ENCODE results near the gene DLK1. TPM values are rescaled to one million over a fixed set of nuclear protein-coding genes. Genes with fewer than 3 reads are reported as not detected.

Gene DLK1
- total and polyA plus RNA-seq, 8 donors = 7.7 to 65.5 (median 15.2) TPM

DNA sequence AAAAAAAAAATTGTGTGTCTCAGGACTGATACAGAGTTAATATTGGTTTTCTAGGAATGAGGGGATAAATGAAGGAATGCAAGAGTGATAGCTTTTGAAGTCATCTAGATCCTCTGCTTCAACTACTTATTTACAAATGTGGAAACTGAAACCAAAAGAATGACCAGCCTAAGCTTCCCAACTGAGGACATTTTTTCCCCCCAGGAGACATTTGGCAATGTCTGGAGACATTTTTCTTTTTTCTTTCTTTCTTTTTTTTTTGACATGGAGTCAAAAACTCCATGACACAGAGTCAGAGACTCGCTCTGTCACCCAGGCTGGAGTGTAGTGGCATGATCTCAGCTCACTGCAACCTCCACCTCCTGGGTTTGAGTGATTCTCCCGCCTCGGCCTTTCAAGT is 15.3 kb downstream of the DLK1 start:
- no peak overlapping the region for H3K4me3 ChIP-seq
- no peaks in the 10 kb centered on the region for H3K4me1 ChIP-seq
- no peaks in the 10 kb centered on the region for H3K9me3 ChIP-seq
- TF ChIP-seq, protein P1, sequence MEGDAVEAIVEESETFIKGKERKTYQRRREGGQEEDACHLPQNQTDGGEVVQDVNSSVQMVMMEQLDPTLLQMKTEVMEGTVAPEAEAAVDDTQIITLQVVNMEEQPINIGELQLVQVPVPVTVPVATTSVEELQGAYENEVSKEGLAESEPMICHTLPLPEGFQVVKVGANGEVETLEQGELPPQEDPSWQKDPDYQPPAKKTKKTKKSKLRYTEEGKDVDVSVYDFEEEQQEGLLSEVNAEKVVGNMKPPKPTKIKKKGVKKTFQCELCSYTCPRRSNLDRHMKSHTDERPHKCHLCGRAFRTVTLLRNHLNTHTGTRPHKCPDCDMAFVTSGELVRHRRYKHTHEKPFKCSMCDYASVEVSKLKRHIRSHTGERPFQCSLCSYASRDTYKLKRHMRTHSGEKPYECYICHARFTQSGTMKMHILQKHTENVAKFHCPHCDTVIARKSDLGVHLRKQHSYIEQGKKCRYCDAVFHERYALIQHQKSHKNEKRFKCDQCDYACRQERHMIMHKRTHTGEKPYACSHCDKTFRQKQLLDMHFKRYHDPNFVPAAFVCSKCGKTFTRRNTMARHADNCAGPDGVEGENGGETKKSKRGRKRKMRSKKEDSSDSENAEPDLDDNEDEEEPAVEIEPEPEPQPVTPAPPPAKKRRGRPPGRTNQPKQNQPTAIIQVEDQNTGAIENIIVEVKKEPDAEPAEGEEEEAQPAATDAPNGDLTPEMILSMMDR (IDR thresholded peaks at IDR 0.05) = no peak
- FAIRE-seq = no peak
- no peaks in the 10 kb centered on the region for H3K27me3 ChIP-seq
- no peak for ATAC-seq
- no peak for DNase-seq
- intact Hi-C loops (cut with DNase I) = no loop called here
- WGBS, 2 donors = 60 to 61% methylated on average over 3 of the region's 3 CpGs
- no peaks in the 10 kb centered on the region for H3K36me3 ChIP-seq
- H3K27ac ChIP-seq = no peak overlapping the region

DNA sequence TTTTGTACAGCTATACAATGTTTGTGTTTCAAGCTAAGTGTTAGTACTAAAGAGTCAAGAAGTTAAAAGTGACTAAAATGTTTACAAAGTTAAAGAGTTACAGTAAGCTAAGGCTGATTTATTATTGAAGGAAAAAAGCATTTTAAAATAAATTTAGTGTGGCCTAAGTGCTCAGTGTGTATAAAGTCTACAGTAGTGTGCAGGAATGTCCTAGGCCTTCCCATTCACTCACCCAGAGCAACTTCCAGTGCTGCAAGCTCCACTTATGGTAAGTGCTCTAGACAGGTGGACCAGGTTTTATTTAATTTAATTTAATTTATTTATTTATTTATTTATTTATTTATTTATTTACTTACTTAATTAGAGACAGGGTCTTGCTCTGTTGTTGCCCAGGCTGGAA is 19.6 kb downstream of the DLK1 start:
- intact Hi-C loops (cut with DNase I) = no loop called here
- no peak for DNase-seq
- Histone ChIP-seq H3K27me3 (no peaks in the 10 kb centered on the region), H3K4me1 (no peaks in the 10 kb centered on the region), H3K27ac (no peak overlapping the region), H3K9me3 (no peaks in the 10 kb centered on the region), H3K36me3 (no peaks in the 10 kb centered on the region), H3K4me3 (no peak overlapping the region)
- ATAC-seq = no peak
- TF ChIP-seq, protein P1 (IDR thresholded peaks at IDR 0.05) = no peak
- no peak for FAIRE-seq

DNA sequence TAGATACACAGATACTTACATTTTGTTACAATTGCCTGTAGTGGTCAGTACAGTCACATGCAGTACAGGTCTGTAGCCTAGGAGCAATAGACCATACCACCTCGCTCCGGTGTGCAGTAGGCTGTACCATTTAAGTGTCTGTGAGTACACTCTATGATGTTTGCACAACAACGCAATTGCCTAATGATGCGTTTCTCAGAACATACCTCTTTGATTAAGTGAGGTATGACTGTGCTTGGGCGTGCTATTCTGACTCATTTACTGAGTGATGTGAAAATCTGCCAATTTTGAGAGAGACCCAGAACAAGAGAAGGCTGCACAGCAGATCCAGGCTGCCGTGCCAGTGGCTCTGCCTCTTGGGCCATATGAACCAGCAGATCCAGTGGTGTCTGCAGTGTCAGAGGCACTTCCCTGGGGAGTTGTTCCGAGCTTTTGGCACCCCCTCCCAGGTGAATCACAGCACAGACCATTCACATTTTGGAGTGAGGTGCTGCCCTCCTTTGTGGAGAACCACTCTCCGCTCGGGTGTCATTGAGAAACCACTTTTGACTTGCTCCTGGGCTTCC is 20.4 kb downstream of the DLK1 start:
- TF ChIP-seq, protein P1 (IDR thresholded peaks at IDR 0.05) = no peak
- H3K27ac ChIP-seq = no peak overlapping the region
- H3K4me1 ChIP-seq = no peaks in the 10 kb centered on the region
- 57 to 62% methylated on average over 9 of the region's 9 CpGs for WGBS, 2 donors
- H3K36me3 ChIP-seq = no peaks in the 10 kb centered on the region
- intact Hi-C loops (cut with DNase I) = no loop called here
- ATAC-seq (peak in 3 of 4 donors; percentile 28 to 91 (median 86)), DNase-seq (peak in 1 of 6 donors; percentile 34), FAIRE-seq (no peak)
- no peak overlapping the region for H3K4me3 ChIP-seq
- no peaks in the 10 kb centered on the region for H3K27me3 ChIP-seq
- no peaks in the 10 kb centered on the region for H3K9me3 ChIP-seq

DNA sequence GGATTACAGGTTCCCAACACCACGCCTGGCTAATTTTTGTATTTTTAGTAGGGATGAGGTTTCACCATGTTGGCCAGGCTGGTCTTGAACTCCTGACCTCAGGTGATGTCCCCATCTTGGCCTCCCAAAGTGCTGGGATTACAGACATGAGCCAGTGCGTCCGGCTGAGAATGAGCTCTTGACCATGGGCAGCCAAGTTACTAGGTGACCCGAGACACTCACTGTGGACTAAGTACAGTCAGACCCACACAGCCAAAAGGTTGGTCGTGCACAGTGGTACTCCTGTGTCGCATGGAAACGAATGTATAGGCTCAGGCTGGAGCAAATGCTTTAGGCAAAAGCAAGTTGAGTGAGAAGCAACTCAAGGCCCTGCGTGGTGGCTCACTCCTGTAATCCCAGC is 21.0 kb downstream of the DLK1 start:
- Histone ChIP-seq H3K36me3 (no peaks in the 10 kb centered on the region), H3K27me3 (no peaks in the 10 kb centered on the region), H3K4me3 (no peak overlapping the region), H3K27ac (no peak overlapping the region), H3K4me1 (no peaks in the 10 kb centered on the region), H3K9me3 (no peaks in the 10 kb centered on the region)
- FAIRE-seq = no peak
- intact Hi-C loops (cut with DNase I) = no loop called here
- ATAC-seq = no peak
- WGBS, 2 donors = 80 to 85% methylated on average over 8 of the region's 8 CpGs
- DNase-seq = peak in 1 of 6 donors; percentile 12
- TF ChIP-seq, protein P1 (IDR thresholded peaks at IDR 0.05) = no peak

DNA sequence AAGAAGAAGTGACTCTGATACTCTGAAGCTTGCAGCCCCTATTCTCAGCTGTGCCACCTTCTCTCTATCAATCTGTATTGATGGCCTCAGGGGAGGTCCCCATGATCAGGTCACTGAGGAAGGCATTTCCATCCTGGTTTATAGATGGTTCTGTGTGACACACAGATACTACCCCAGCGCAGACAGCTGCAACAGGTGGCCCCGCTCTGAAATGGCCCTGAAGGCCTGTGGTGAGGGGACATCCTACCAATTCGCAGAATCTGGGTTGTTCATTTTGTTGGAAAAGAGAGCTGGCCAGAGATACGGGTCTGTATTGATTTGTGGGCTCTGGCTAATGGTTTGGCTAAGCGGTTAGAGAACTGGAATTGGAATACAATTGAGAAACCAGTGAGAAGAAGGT is 21.7 kb downstream of the DLK1 start:
- 67 to 78% methylated on average over 5 of the region's 5 CpGs for WGBS, 2 donors
- FAIRE-seq (no peak), DNase-seq (no peak), ATAC-seq (no peak)
- Histone ChIP-seq H3K4me1 (no peaks in the 10 kb centered on the region), H3K9me3 (no peaks in the 10 kb centered on the region), H3K4me3 (no peak overlapping the region), H3K27me3 (no peaks in the 10 kb centered on the region), H3K36me3 (no peaks in the 10 kb centered on the region), H3K27ac (no peak overlapping the region)
- TF ChIP-seq, protein P1 (IDR thresholded peaks at IDR 0.05) = no peak
- intact Hi-C loops (cut with DNase I) = no loop called here

All from pancreas (tissue), 10 donors.